Natural killer cell (primary cell): ENCODE data around the gene CA10. TPM values are rescaled to one million over a fixed set of nuclear protein-coding genes. Genes with fewer than 3 reads are reported as not detected.

Experiments used
- ATAC-seq, 3 donors: fragments of 150-1000 bp in 2 of 3; fragments of 200-7000 bp in 1 of 3; cut with Tn5 transposase; 1 replicate in 1 of 3; 2 replicates in 2 of 3; pipeline ENCODE4 v1.10.0; 2021; ENCODE audit warnings: mild to moderate bottlenecking in 2 of 3, moderate library complexity in 2 of 3
- DNase-seq, 2 donors: peaks; one replicate each; pipeline versions ENCODE4 v3.0.0 to v3.0.0-alpha.2; 2013 to 2021; ENCODE audit warnings: mixed read lengths in 1 of 2
- H3K27ac ChIP-seq: one replicate; pipeline ENCODE4 v1.5.1; 2013; ENCODE audit warnings: mild to moderate bottlenecking, low read length
- H3K27me3 ChIP-seq: one replicate; pipeline ENCODE4 v1.6.1; 2013; ENCODE audit warnings: low read length; ENCODE audit not compliant: control insufficient read depth, insufficient read depth
- H3K36me3 ChIP-seq: one replicate; pipeline ENCODE4 v1.6.1; 2013; ENCODE audit warnings: low read length; ENCODE audit not compliant: control insufficient read depth, insufficient read depth
- H3K4me1 ChIP-seq: one replicate; pipeline ENCODE4 v1.6.1; 2013; ENCODE audit warnings: low read length; ENCODE audit not compliant: control insufficient read depth, insufficient read depth
- H3K4me3 ChIP-seq: one replicate; pipeline ENCODE4 v1.5.1; 2013; ENCODE audit warnings: low read length
- H3K9me3 ChIP-seq: one replicate; pipeline ENCODE4 v1.6.1; 2013; ENCODE audit warnings: low read length; ENCODE audit not compliant: control insufficient read depth, insufficient read depth
- H3K27ac Mint-ChIP-seq, 2 donors: one replicate each; pipeline ENCODE4 v1.8.0; 2022; ENCODE audit warnings: mild to moderate bottlenecking in 2 of 2, mixed read lengths in 2 of 2, moderate library complexity in 1 of 2
- H3K27me3 Mint-ChIP-seq, 2 donors: one replicate each; pipeline ENCODE4 v1.8.0; 2022; ENCODE audit warnings: low read depth in 2 of 2, mixed read lengths in 2 of 2
- H3K36me3 Mint-ChIP-seq: one replicate; pipeline ENCODE4 v1.8.0; 2022; ENCODE audit warnings: mixed read lengths
- H3K4me1 Mint-ChIP-seq, 2 donors: one replicate each; pipeline ENCODE4 v1.8.0; 2022; ENCODE audit warnings: mixed read lengths in 2 of 2
- H3K4me3 Mint-ChIP-seq: one replicate; pipeline ENCODE4 v1.8.0; 2022; ENCODE audit warnings: mild to moderate bottlenecking, moderate library complexity, mixed read lengths
- H3K9me3 Mint-ChIP-seq, 2 donors: one replicate each; pipeline ENCODE4 v1.8.0; 2022; ENCODE audit warnings: mixed read lengths in 2 of 2
- WGBS: methylation state at CpG from one replicate; pipeline ENCODE4 v1.1.7; 2013; ENCODE audit warnings: missing lambda C conversion rate; ENCODE audit not compliant: insufficient coverage; 5-methylcytosine and 5-hydroxymethylcytosine counted together
- intact Hi-C: fragments of 100-400 bp; cut with micrococcal nuclease; formaldehyde crosslinking; loops from one replicate; pipeline ENCODE4 v1.14.2; 2022
- total RNA-seq, 4 donors: library from RNA; stranded (reverse); fragments of 120-200 nt in 1 of 4; gene quantifications; one replicate each; pipeline versions ENCODE4 v1.2.3 to v1.2.4, GENCODE V29; 2013 to 2022
- TF ChIP-seq, protein P1 (sequence below): fragments of 200-600 bp; IDR thresholded peaks from one replicate; pipeline ENCODE4 v1.8.0; 2022; ENCODE audit warnings: antibody characterized with exemption

CA10 gene
- total RNA-seq, 3 donors from 2014 or later (not counting 1 experiment from before 2014, with no cell fraction given) = not detected

GRCh38 chr17:52145476-52145875 lies 13.0 kb downstream of the CA10 start:
- ATAC-seq (no peak), DNase-seq (no peak)
- H3K4me3 ChIP-seq = no peak overlapping the region
- Mint-ChIP-seq H3K27me3 (no peaks in the 10 kb centered on the region), H3K27ac (no peak overlapping the region), H3K36me3 (no peaks in the 10 kb centered on the region), H3K9me3 (peaks cover 0 to 4% of the 10 kb centered on the region in 2 donors), H3K4me3 (no peak overlapping the region), H3K4me1 (no peaks in the 10 kb centered on the region)
- H3K27me3 ChIP-seq = no peaks in the 10 kb centered on the region
- no peaks in the 10 kb centered on the region for H3K9me3 ChIP-seq
- no peaks in the 10 kb centered on the region for H3K4me1 ChIP-seq
- intact Hi-C loops = no loop called here
- no peak overlapping the region for H3K27ac ChIP-seq
- H3K36me3 ChIP-seq = no peaks in the 10 kb centered on the region
- TF ChIP-seq, protein P1, sequence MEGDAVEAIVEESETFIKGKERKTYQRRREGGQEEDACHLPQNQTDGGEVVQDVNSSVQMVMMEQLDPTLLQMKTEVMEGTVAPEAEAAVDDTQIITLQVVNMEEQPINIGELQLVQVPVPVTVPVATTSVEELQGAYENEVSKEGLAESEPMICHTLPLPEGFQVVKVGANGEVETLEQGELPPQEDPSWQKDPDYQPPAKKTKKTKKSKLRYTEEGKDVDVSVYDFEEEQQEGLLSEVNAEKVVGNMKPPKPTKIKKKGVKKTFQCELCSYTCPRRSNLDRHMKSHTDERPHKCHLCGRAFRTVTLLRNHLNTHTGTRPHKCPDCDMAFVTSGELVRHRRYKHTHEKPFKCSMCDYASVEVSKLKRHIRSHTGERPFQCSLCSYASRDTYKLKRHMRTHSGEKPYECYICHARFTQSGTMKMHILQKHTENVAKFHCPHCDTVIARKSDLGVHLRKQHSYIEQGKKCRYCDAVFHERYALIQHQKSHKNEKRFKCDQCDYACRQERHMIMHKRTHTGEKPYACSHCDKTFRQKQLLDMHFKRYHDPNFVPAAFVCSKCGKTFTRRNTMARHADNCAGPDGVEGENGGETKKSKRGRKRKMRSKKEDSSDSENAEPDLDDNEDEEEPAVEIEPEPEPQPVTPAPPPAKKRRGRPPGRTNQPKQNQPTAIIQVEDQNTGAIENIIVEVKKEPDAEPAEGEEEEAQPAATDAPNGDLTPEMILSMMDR = no peak

DNA sequence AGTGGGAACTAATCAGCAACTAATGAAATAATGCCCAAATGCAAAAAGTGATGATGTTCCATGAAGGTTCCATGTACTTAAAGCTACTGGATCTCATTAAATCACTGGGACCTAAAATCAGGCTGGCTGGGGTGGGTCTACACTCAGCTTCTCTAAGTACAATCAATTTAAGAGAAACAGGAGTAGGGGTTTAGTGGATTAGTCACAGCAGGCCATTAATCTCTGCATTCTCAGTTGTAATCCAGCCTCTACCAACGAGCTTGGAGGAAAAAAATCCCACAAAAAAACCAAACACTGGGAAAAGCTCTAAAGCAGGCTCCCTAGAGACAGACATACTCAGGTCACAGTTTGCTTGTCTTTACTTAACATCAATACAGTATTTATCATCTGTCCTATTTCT lies 15.0 kb downstream of the CA10 start:
- Histone ChIP-seq H3K9me3 (no peaks in the 10 kb centered on the region), H3K27me3 (no peaks in the 10 kb centered on the region), H3K36me3 (no peaks in the 10 kb centered on the region), H3K4me3 (no peak overlapping the region), H3K27ac (no peak overlapping the region), H3K4me1 (no peaks in the 10 kb centered on the region)
- no peaks in the 10 kb centered on the region for H3K36me3 Mint-ChIP-seq
- no peaks in the 10 kb centered on the region for H3K9me3 Mint-ChIP-seq
- DNase-seq (no peak), ATAC-seq (no peak)
- intact Hi-C loops = no loop called here
- H3K4me3 Mint-ChIP-seq = no peak overlapping the region
- TF ChIP-seq, protein P1 = no peak
- 8% methylated on average over 1 of the region's 1 CpG for WGBS
- H3K27me3 Mint-ChIP-seq = no peaks in the 10 kb centered on the region
- no peaks in the 10 kb centered on the region for H3K4me1 Mint-ChIP-seq
- H3K27ac Mint-ChIP-seq = no peak overlapping the region

DNA sequence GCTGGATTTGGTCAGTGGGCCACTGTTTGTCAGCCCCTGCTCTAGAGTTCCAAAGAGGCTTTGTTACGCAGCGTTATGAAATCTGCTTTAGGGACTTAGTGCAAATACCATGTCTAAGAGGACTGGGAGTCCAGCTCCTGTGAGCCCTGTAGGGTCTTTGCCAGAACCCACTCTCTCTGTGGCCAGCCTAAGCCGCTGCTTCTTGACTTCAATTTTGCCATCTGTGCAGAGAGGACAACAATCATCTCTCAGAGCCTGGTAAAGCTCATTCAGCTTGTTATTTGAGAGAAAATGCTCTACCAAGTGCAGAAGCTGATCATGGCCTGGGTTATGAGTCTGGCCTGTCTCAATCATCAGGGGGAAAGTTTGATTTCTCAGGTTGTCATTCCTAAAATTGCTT lies 17.9 kb downstream of the CA10 start:
- Mint-ChIP-seq H3K9me3 (peaks cover 0 to 2% of the 10 kb centered on the region in 2 donors), H3K4me3 (no peak overlapping the region), H3K27ac (no peak overlapping the region), H3K27me3 (no peaks in the 10 kb centered on the region), H3K4me1 (no peaks in the 10 kb centered on the region), H3K36me3 (no peaks in the 10 kb centered on the region)
- H3K4me3 ChIP-seq = no peak overlapping the region
- H3K36me3 ChIP-seq = no peaks in the 10 kb centered on the region
- ATAC-seq (no peak), DNase-seq (no peak)
- H3K9me3 ChIP-seq = no peaks in the 10 kb centered on the region
- no peaks in the 10 kb centered on the region for H3K4me1 ChIP-seq
- no peak overlapping the region for H3K27ac ChIP-seq
- TF ChIP-seq, protein P1 = no peak
- no peaks in the 10 kb centered on the region for H3K27me3 ChIP-seq
- WGBS = 74% methylated on average over 3 of the region's 3 CpGs
- intact Hi-C loops = no loop called here

DNA sequence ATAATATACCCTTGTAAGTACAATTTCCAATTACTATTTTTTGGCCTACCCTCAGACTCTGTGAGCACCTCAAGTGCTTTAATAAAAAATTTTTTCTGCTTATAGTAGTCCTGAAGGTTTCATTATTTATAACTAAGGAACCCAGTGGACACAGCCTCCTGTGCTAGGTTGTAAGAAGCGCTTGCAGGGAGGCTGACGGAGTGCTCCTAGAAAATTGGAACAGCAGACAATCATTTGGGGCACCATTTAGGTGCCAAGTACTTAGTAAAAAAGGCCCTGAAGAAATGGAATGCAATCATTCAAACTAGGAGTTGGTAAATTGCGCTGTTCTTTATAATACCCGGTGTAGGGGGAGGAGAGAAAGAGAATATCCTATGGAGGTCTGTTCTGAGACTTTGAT lies 19.8 kb downstream of the CA10 start:
- H3K9me3 ChIP-seq = no peaks in the 10 kb centered on the region

More for the DNA sequence above, 19.8 kb downstream of the CA10 start:
- Histone ChIP-seq H3K36me3 (no peaks in the 10 kb centered on the region), H3K4me1 (no peaks in the 10 kb centered on the region), H3K27ac (no peak overlapping the region), H3K4me3 (no peak overlapping the region), H3K27me3 (no peaks in the 10 kb centered on the region)
- Mint-ChIP-seq H3K27ac (no peak overlapping the region), H3K4me1 (no peaks in the 10 kb centered on the region), H3K9me3 (peaks cover 0 to 4% of the 10 kb centered on the region in 2 donors), H3K36me3 (no peaks in the 10 kb centered on the region), H3K27me3 (no peaks in the 10 kb centered on the region), H3K4me3 (no peak overlapping the region)
- no peak for DNase-seq
- no peak for ATAC-seq
- 92% methylated on average over 4 of the region's 4 CpGs for WGBS
- intact Hi-C loops = no loop called here
- TF ChIP-seq, protein P1 = no peak
